Activated CD4-positive, alpha-beta T cell treated with anti-CD3 and anti-CD28 coated beads, Interleukin-2, amount 50 U/mL, for 24 hours (primary cell): ENCODE data around the gene MYH14.

Experiments
- DNase-seq, 2 donors: peaks; one replicate each; pipeline ENCODE4 v3.0.0-alpha.2; 2020; ENCODE audit warnings: low read depth in 1 of 2, low spot score in 1 of 2

The MYH14 gene

GRCh38 chr19:50255115-50255514, 51.7 kb downstream of the MYH14 start:
- no peak for DNase-seq

DNA sequence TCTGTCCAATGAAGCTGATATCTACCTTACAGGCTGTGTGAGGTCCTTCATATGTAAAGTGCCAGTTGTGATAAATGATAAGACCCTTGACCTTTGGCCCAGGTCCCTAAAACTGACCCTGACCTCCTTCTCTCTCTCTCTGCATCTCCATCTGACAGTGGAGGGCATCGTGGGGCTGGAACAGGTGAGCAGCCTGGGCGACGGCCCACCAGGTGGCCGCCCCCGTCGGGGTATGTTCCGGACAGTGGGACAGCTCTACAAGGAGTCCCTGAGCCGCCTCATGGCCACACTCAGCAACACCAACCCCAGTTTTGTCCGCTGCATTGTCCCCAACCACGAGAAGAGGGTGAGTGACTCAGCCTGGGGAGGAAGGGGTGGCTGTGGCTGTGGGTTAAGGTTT, 53.7 kb downstream of the MYH14 start:
- no peak for DNase-seq

DNA sequence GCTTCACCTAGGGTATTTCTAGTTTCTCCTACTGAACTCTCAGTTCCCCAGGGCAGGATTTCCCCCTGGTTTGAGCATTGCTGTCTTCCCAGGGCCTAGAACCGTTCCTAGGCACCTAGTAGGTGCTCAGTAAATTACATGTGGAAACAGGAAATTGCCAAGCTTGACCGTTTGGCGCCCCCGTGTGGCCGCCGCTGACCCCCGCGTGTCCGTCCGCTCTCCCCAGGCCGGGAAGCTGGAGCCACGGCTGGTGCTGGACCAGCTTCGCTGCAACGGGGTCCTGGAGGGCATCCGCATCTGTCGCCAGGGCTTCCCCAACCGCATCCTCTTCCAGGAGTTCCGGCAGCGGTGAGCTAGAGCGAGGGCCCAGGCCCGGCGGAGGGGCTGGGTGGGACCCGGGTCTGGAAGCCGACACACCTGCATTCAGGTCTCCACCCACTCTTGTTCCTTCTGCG, 55.5 kb downstream of the MYH14 start:
- no peak for DNase-seq

DNA sequence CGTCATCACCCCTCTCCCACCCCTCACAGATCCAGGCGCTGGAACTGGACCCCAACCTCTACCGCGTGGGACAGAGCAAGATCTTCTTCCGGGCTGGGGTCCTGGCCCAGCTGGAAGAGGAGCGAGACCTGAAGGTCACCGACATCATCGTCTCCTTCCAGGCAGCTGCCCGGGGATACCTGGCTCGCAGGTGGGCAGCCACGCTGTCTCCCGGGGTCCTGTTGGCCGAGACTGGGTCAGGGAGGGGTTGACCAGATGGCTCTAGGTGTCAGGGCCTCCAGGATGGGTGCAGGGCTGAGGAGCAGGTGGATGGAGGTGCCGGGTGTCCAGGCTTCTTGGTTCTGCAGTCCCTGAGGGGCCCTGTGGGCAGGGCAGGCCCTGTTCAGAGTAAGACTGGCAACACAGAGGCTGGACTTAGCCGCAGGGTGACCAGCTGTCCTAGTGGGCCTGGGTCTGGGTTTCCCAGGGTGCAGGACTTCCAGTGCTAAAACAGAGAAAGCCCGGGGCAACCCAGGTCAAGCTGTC, 58.1 kb downstream of the MYH14 start:
- no peak for DNase-seq

DNA sequence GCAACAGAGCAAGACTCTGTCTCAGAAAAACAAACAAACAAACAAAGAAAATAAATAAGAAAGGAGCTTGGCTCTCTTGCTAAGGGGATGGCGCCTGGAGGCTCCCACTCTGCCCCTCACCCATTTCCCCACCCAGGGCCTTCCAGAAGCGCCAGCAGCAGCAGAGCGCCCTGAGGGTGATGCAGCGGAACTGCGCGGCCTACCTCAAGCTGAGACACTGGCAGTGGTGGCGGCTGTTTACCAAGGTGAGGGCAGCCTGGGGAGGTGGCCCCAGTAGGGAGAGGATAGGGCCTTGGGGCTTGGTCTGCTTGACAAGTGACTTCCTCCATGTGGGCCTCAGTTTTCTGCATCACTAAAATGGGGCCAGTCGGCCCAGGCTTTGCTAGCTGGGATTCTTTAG, 59.8 kb downstream of the MYH14 start:
- no peak for DNase-seq

DNA sequence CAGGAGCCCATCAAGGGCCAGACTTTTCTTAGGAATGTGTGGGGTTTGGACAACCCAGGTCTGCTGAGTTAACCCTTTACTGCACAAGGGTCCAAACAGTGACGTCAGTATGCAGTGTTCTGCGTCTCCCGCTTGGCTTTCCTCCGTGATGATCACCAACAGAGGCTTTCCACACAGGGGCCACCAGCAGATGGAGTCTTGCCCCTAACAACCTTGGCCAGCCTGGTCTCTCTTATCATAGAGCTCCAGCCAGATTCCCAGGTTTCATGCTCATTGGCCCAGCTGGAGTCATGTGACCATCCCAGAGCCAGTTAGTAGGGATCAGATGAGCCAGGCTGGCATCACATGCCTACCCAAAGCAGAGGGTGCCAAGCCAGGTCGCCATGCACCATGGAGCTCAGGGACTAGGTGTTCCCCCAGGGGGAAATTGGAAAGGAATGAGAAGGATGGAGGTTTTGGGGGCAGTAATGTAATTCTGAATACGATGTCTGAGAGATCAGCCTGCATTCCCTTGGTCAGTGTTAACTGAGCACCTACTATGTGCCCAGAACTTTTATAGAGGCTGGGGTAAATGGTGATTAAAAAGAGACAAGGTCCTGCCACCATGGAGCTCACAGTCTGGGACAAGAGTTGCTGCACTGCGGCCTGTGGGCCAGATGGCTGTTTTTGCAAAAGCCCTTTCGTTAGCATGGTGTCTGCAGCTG, 61.2 kb downstream of the MYH14 start:
- no peak for DNase-seq

DNA sequence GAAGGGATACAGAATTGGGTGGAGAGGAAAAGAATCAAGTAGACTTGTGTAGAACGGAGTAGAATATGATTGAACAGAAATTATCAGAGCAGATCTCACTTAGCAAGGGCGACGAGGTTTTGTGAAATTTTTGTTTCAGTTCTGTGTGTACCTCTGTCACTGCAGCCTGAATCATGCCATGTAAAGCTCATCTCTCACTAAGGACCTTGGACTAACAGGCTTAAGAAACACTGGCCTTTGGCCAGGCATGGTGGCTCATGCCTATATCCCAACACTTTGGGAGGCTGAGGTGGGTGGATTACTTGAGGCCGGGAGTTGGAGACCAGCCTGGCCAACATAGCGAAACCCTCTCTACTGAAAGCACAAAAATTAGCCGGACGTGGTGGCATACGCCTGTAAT, 62.6 kb downstream of the MYH14 start:
- no peak for DNase-seq

DNA sequence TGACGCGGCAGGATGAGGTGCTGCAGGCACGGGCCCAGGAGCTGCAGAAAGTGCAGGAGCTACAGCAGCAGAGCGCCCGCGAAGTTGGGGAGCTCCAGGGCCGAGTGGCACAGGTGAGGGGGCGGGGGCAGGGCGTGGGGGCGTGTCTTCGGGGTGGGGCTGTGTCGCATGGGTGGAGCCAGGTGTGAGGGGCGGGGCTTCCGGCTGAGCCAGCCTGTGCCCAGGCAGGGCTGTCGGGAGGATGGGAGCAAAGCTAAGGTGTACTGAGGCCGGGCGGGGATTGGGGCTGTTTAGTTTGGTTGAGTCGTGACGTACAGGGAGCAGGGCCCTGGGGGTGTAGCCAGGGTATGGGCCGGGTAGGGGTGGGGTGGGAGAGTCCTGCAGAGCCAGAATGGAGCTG, 63.5 kb downstream of the MYH14 start:
- DNase-seq: no peak

- DNase-seq: no peak
Measured at GRCh38 chr19:50268041-50268440, 64.6 kb downstream of the MYH14 start.

- no peak for DNase-seq
Measured at GRCh38 chr19:50268501-50268900, 65.1 kb downstream of the MYH14 start.

DNA sequence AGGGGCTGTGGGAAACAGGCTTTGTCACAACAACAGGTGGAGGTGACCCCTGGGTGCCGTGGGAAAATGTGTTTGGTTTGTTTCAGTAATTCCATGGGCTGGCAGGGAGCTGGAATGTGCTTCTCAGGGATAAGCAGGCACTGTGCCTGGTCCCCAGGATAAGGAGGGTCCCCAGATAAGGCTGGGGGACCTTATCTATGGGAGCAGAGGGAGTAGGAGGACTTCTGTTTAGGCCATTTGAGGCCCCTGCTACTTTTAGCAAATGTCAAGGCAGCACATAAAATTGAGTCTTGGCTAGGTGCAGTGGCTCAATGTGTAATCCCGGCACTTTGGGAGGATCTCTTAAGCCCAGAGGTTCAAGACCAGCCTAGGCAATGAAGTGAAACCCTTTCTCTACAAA, 66.2 kb downstream of the MYH14 start:
- DNase-seq: no peak

GRCh38 chr19:50272263-50272897, 69.0 kb downstream of the MYH14 start:
- DNase-seq: no peak

- no peak for DNase-seq
Measured at GRCh38 chr19:50273821-50274220, 70.4 kb downstream of the MYH14 start.

- DNase-seq: no peak
Measured at GRCh38 chr19:50275577-50276368, 72.4 kb downstream of the MYH14 start.

DNA sequence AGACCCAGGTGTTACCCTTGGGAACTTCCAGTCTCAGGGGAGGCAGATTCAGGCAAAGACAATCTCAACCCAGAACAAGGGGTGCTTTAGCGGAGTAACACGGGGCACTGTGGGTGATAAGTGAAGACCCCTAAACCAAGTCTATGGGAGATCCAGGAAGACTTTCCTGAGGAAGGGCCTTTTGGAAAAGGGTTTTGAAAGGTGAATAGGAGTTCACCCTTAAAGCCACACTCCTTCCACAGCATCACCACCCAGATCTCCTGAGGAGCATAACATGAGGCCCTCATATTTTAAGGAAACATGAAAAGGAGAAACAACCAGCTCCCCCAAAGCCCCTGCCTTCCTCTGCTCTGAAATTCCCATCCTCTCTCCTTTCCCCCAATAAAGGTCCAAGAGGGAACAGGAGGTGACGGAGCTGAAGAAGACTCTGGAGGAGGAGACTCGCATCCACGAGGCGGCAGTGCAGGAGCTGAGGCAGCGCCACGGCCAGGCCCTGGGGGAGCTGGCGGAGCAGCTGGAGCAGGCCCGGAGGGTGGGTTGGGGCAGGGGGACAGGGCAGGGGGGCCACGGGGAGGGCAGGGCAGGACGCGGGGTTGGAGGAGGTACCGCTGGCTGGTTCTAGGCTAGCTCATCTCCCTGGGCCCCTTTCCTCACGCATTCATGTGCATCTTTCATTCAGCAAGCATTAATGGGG, 73.1 kb downstream of the MYH14 start:
- DNase-seq: no peak

- DNase-seq: no peak
Measured at GRCh38 chr19:50277966-50278580, 74.7 kb downstream of the MYH14 start.

DNA sequence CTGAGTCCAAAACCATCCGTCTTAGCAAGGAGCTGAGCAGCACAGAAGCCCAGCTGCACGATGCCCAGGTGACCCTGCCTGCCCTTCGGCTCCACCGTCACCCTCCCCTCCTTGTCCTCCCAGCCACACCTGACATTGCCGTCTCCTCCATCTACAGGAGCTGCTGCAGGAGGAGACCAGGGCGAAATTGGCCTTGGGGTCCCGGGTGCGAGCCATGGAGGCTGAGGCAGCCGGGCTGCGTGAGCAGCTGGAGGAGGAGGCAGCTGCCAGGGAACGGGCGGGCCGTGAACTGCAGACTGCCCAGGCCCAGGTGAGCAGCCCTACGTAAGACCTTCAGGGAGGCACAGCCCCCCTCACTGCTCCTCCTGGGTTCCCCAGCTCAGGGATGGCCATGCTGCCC, 76.7 kb downstream of the MYH14 start:
- no peak for DNase-seq

GRCh38 chr19:50280983-50281382, 77.6 kb downstream of the MYH14 start:
- DNase-seq: no peak

GRCh38 chr19:50281491-50281890, 78.1 kb downstream of the MYH14 start:
- no peak for DNase-seq

- no peak for DNase-seq
Measured at GRCh38 chr19:50285833-50286232, 82.4 kb downstream of the MYH14 start.

GRCh38 chr19:50286443-50286842, 83.0 kb downstream of the MYH14 start:
- no peak for DNase-seq
